Activated gamma-delta T cell treated with Interleukin-2 at 50 U/mL for 16 hours (primary cell): ENCODE data around the gene TBXAS1.

Source experiments
- DNase-seq: peaks from one replicate; pipeline ENCODE4 v3.0.0-alpha.2; 2020

Gene TBXAS1

GRCh38 chr7:139984642-139985539, 155.8 kb downstream of the TBXAS1 start:
- DNase-seq, result no peak

- DNase-seq, result no peak
Observed at GRCh38 chr7:139985811-139986210, 156.7 kb downstream of the TBXAS1 start.

- DNase-seq, result no peak
Observed at GRCh38 chr7:139987691-139988516, 158.8 kb downstream of the TBXAS1 start.

GRCh38 chr7:139989366-139990141, 160.5 kb downstream of the TBXAS1 start:
- no peak for DNase-seq

- DNase-seq, result no peak
Observed at GRCh38 chr7:139990142-139990535, 161.1 kb downstream of the TBXAS1 start.

GRCh38 chr7:139990571-139991268, 161.7 kb downstream of the TBXAS1 start:
- no peak for DNase-seq

- no peak for DNase-seq
Observed at GRCh38 chr7:139991269-139991666, 162.2 kb downstream of the TBXAS1 start.

GRCh38 chr7:139991911-139992310, 162.8 kb downstream of the TBXAS1 start:
- DNase-seq, result no peak

- no peak for DNase-seq
Observed at GRCh38 chr7:139992353-139993044, 163.4 kb downstream of the TBXAS1 start.

GRCh38 chr7:139993169-139993568, 164.1 kb downstream of the TBXAS1 start:
- DNase-seq, result no peak

- DNase-seq, result no peak
Observed at GRCh38 chr7:139993592-139993991, 164.5 kb downstream of the TBXAS1 start.

- DNase-seq, result no peak
Observed at GRCh38 chr7:139994356-139994755, 165.3 kb downstream of the TBXAS1 start.

GRCh38 chr7:139995017-139995915, 166.2 kb downstream of the TBXAS1 start:
- no peak for DNase-seq

- no peak for DNase-seq
Observed at GRCh38 chr7:139998572-139998971, 169.5 kb downstream of the TBXAS1 start.

GRCh38 chr7:139999516-139999915, 170.5 kb downstream of the TBXAS1 start:
- DNase-seq, result no peak

GRCh38 chr7:140000666-140001268, 171.7 kb downstream of the TBXAS1 start:
- DNase-seq, result no peak

- DNase-seq, result no peak
Observed at GRCh38 chr7:140003913-140004382, 174.9 kb downstream of the TBXAS1 start.

GRCh38 chr7:140004672-140005071, 175.6 kb downstream of the TBXAS1 start:
- DNase-seq, result no peak

GRCh38 chr7:140005341-140005740, 176.3 kb downstream of the TBXAS1 start:
- no peak for DNase-seq
